HG03469 (cell line): ENCODE data around the gene DES.

Experiments
- ATAC-seq: cut with Tn5 transposase; IDR thresholded peaks from one replicate; pipeline ENCODE4 v1.9.1; 2021; ENCODE audit warnings: mild to moderate bottlenecking, moderate library complexity, moderate number of reproducible peaks; ENCODE audit not compliant: unreplicated experiment

The DES gene

DNA sequence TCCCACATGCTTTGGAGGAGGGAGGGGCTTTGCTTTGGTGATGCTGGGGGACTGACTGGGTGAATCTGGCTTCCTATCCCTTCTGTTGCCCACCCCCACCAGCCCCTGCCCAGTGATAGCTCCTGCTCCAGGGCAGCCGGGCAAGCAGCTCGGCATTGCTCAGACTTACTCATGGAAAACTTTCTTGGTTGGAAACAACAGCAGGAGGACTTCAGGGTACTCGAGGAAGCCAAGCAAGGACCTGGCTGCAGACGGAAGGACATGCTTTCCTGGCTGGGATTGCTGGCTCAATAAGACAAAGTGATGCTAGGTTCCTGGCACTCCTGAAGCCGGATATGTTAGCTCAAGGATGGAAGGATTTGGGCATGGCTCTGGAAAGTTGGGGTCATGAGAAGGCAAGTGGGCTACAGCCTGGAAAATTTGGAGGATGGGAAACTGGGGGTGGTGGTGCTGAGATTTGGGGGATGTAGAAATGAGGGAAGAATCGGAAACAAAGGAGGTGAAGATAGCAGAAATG is 19.6 kb downstream of the DES start:
- ATAC-seq: no peak

DNA sequence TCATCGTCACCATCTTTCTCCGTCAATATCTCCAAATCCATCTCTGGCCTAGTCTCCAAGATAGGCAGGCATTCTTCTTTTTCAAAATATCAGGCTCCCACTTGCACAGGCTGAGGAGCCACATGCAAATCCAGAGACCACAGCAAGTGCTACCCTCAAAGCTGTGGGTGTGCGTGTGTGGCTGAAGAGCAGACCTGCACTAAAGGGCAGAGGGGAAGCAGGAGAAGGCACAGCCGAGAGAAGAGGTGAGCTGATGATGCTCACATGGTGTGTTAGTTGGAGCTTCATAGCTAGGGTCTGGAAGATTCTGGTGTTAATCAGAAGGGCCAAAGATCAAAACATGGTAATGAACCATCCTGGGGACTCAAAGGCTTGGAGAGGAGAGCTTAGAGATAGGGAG is 20.3 kb downstream of the DES start:
- no peak for ATAC-seq

DNA sequence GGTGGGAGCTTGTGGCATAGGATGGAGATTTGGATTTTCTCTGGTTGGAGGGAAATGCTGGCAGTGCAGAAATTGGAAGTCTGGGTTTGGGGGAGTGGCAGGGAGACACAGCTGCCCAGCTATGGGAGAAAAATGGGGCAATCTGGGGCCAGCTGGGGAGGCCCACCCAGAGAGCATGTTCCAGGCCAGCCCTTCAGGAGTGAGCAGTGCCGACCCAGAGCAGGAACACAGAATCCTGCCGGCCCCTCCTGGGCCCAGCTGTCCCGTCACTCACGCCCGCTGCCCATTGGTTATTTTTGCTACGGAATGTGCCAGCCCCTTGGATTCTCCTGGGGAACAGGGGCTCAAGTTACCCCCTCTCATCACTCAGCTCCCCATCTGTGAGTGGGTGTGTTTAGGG is 21.3 kb downstream of the DES start:
- ATAC-seq: no peak

GRCh38 chr2:219440388-219441256 is 22.4 kb downstream of the DES start:
- ATAC-seq: no peak

- no peak for ATAC-seq
Measured at GRCh38 chr2:219441451-219442255, 23.5 kb downstream of the DES start.

DNA sequence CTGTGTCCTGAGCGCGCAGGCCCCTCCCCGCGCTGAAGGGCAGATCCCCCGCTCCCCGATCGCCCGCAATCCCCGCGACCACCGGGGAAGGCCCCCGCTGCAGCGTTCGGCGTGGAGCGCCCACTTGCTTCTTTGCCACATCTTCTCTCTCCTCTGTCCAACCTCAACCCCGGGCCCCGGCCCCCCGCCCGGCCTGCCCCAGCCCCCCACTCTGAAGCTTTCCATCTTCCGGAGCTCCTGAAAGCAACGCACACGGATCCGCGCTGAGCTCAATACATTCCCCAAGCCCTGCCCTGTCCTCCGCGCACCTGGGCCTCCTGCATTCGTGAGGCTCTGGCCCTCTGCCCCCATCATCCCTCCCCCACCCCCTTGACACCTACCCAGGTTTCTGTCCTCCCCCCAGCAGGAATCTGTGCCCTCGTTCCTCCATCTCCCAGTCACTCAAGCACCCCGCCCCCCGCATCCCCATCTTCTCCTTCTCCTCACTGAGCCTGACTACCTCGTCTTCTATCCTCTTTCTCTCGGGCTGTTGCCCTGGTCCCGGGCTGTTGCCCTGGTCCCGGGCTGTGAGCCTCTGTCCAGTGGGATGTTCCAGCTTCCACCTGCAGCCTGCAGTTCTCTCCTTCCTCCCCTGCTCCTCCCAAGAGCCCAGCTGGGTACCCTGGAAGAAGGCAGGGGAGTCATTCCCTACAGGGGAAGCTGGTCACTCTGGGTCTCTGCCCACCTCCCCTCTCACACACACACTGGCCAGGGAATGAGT is 24.3 kb downstream of the DES start:
- ATAC-seq: no peak

DNA sequence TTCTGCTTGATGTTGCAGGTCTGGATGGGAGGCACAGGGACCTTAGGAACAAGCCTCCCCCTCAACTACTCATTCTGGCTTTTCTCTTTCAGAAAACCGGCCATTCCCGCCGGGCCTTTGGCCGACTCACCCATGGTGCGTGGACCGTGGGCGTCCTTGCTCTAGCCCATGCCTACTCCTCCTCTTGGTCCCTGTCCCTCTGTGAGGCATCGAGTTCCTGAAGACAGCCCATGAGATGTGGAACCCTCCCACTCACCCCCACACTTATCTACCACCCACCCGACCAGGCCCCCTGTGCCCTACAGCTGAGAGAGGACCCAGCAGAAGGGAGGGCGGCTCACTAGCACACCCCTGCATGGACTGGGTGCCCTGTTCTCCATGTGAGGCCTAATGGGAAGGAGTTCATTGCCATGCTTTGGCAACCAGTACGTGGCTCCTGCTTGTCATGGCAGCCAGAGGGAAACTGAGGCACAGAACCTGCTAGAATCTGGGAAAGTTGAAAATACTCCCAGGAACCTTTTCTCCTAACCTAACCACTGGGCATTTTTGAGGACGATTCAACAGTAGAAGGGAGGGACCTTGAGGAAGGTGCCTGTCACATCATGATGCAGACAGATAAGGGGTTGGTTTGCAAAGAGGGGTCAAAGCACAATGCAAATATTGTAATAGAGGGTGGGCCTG is 25.0 kb downstream of the DES start:
- no peak for ATAC-seq

- ATAC-seq: no peak
Measured at GRCh38 chr2:219443697-219444023, 25.5 kb downstream of the DES start.

DNA sequence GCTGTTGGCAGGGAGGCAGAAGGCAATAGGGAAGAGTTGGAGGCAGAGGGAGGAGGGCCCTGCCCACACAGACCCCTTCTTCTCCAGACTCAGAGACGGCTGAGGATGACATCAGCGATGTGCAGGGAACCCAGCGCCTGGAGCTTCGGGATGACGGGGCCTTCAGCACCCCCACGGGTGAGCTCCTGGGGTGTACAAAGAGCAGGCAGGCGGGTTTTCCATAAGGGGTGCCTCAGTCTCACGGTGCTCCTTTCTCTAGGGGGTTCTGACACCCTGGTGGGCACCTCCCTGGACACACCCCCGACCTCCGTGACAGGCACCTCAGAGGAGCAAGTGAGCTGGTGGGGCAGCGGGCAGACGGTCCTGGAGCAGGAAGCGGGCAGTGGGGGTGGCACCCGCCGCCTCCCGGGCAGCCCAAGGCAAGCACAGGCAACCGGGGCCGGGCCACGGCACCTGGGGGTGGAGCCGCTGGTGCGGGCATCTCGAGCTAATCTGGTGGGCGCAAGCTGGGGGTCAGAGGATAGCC is 26.5 kb downstream of the DES start:
- no peak for ATAC-seq

- no peak for ATAC-seq
Measured at GRCh38 chr2:219445220-219445640, 27.1 kb downstream of the DES start.

- no peak for ATAC-seq
Measured at GRCh38 chr2:219446101-219446504, 27.9 kb downstream of the DES start.

DNA sequence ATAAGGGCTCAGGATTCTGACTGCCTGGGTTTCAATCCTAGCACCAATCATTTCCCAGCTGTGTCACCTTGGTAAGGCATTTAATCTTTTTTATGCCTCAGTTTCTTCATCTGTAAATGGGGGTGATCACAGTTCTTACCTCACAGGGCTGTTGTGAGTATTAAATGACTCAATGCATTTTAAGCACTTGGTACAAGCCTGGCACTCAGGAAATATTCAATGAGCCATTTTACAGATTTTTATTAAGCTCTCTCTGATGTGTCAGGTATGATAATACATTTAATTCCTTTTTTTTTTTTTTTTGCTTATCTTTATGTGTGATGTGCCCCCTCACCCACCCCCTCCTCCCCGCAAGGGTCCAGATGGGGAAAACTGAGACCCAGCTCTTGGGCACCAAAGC is 28.5 kb downstream of the DES start:
- ATAC-seq: no peak

GRCh38 chr2:219447242-219448098 is 29.3 kb downstream of the DES start:
- no peak for ATAC-seq

DNA sequence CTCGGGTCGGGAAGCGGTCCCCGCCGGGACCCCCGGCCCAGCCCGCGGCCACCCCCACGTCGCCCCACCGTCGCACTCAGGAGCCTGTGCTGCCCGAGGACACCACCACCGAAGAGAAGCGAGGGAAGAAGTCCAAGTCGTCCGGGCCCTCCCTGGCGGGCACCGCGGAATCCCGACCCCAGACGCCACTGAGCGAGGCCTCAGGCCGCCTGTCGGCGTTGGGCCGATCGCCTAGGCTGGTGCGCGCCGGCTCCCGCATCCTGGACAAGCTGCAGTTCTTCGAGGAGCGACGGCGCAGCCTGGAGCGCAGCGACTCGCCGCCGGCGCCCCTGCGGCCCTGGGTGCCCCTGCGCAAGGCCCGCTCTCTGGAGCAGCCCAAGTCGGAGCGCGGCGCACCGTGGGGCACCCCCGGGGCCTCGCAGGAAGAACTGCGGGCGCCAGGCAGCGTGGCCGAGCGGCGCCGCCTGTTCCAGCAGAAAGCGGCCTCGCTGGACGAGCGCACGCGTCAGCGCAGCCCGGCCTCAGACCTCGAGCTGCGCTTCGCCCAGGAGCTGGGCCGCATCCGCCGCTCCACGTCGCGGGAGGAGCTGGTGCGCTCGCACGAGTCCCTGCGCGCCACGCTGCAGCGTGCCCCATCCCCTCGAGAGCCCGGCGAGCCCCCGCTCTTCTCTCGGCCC is 30.1 kb downstream of the DES start:
- no peak for ATAC-seq

DNA sequence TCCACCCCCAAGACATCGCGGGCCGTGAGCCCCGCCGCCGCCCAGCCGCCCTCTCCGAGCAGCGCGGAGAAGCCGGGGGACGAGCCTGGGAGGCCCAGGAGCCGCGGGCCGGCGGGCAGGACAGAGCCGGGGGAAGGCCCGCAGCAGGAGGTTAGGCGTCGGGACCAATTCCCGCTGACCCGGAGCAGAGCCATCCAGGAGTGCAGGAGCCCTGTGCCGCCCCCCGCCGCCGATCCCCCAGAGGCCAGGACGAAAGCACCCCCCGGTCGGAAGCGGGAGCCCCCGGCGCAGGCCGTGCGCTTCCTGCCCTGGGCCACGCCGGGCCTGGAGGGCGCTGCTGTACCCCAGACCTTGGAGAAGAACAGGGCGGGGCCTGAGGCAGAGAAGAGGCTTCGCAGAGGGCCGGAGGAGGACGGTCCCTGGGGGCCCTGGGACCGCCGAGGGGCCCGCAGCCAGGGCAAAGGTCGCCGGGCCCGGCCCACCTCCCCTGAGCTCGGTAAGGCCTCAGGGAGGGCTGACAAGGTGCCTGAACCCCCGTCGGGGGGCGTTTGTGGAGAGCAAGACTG is 30.7 kb downstream of the DES start:
- no peak for ATAC-seq

DNA sequence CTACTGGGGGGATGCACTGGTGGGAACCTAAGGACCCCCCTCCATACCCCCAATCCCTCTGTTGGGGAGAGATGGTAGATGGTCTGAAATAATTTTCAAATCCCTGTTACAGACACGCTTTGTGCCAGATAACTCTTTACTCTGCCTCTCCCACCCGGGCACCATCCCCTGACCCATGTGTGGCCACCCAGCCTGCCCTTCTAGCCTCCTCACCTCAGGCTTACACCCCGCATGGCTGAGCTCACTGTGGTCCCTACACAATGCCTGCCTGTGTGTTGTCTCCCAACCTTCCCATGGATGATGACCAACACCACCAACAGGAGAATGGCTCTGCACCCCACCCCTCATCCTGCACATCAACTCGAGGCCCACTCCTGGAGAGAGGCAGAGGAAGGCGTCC is 31.4 kb downstream of the DES start:
- no peak for ATAC-seq

DNA sequence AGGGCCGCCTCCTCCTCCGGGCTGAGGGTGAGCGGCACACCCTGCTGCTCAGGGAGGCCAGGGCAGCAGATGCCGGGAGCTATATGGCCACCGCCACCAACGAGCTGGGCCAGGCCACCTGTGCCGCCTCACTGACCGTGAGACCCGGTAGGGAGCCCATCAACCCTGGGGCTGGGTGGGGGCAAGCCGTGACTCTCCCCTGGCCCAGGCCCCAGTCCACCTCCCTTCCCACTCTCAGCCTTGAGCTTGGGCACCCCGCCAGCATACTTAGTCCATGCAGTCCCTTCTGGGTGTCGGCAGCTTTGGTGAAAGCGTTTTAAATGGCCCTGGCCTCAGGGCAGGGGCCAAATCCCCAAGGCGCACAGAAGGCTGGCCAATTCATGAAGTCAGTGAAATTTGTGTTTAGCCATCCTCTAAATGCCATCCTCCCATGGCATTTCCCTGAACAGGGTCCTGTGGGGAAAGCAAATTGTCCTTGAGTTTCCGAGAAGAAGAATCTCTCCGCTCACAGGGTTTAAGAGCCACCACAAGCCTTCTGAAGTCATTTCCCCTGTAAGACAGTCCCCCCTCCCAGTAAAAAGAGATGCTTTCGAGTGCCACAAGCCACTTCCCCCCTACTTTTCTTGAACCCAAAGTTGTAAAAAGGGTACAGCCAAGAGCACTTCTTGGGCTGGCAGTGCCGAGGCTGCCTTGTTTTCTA is 33.6 kb downstream of the DES start:
- ATAC-seq: no peak
